NCI-H82 treated with DMSO at 0.1 percent for 48 hours (cell line): Measurements from ENCODE around the gene ANKRD11.
"Not testable (repeated sequence)": the region's sequence is repeated elsewhere in the genome, so short reads cannot be mapped to it uniquely, and the experiment has no call there.

Source experiments
- DNase-seq: peaks from one replicate; lab custom pipeline; 2025; ENCODE audit not compliant: unreplicated experiment; lab: John Stamatoyannopoulos, UW

Gene ANKRD11

GRCh38 chr16:89434490-89434889 is 55.9 kb downstream of the ANKRD11 start:
- no peak for DNase-seq

GRCh38 chr16:89433363-89433984 is 56.9 kb downstream of the ANKRD11 start:
- not testable (repeated sequence) for DNase-seq

GRCh38 chr16:89431630-89432029 is 58.7 kb downstream of the ANKRD11 start:
- DNase-seq, result no peak

GRCh38 chr16:89431158-89431584 is 59.2 kb downstream of the ANKRD11 start:
- no peak for DNase-seq

- DNase-seq, result no peak
Measured at GRCh38 chr16:89430436-89431157, 59.8 kb downstream of the ANKRD11 start.

GRCh38 chr16:89428605-89429004 is 61.8 kb downstream of the ANKRD11 start:
- DNase-seq, result not testable (repeated sequence)

GRCh38 chr16:89426736-89427530 is 63.4 kb downstream of the ANKRD11 start:
- no peak for DNase-seq

- no peak for DNase-seq
Measured at GRCh38 chr16:89425523-89425922, 64.8 kb downstream of the ANKRD11 start.

GRCh38 chr16:89423681-89424260 is 66.6 kb downstream of the ANKRD11 start:
- no peak for DNase-seq

- no peak for DNase-seq
Measured at GRCh38 chr16:89422905-89423630, 67.3 kb downstream of the ANKRD11 start.

- no peak for DNase-seq
Measured at GRCh38 chr16:89422527-89422904, 67.8 kb downstream of the ANKRD11 start.

GRCh38 chr16:89421300-89421699 is 69.1 kb downstream of the ANKRD11 start:
- DNase-seq, result not testable (repeated sequence)

- DNase-seq, result no peak
Measured at GRCh38 chr16:89420204-89420603, 70.2 kb downstream of the ANKRD11 start.

- no peak for DNase-seq
Measured at GRCh38 chr16:89418352-89418751, 72.0 kb downstream of the ANKRD11 start.

GRCh38 chr16:89417352-89417751 is 73.0 kb downstream of the ANKRD11 start:
- DNase-seq, result no peak

- no peak for DNase-seq
Measured at GRCh38 chr16:89413811-89414585, 76.4 kb downstream of the ANKRD11 start.

GRCh38 chr16:89412811-89413210 is 77.5 kb downstream of the ANKRD11 start:
- DNase-seq, result no peak

- no peak for DNase-seq
Measured at GRCh38 chr16:89411335-89411850, 79.0 kb downstream of the ANKRD11 start.

GRCh38 chr16:89410794-89411309 is 79.5 kb downstream of the ANKRD11 start:
- no peak for DNase-seq

GRCh38 chr16:89410322-89410721 is 80.0 kb downstream of the ANKRD11 start:
- no peak for DNase-seq
